ENCODE measurements around the gene PTBP1.

PTBP1 gene

DNA sequence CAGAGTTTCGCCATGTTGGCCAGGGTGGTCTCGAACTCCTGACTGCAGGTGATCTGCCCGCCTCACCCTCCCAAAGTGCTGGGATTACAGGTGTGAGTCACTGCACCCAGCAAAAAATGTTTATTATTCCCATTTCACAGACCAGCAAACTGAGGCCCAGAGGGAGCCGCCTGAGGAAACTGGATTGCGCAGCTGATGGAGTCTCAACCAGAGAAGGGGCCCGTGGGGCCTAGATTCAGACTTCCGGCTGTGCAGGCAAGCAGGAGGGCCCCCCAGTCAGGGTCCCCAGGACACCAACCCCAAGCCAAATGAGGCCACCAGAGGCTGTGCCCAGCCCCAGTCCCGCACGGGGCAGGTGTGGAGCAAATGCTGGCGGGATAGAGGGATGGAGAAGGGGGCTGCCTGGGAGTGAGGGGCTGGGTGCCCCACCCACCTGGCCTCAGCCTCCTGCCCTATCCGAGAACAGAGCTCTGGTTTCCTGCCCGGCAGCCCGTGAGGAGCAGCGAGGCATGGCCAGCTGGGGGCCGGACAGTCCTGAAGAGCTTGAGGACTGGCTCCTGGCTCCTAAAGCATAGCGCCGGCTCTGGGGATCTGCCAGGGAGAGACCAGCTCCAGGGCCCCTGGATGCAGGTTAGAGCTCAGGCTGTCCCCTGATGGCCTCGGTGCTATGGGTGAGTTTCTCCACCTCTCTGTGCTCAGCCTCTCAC lies 24.4 kb upstream of the PTBP1 start:
- peak in 1 of 2 experiments; percentile 20 for DNase-seq

DNA sequence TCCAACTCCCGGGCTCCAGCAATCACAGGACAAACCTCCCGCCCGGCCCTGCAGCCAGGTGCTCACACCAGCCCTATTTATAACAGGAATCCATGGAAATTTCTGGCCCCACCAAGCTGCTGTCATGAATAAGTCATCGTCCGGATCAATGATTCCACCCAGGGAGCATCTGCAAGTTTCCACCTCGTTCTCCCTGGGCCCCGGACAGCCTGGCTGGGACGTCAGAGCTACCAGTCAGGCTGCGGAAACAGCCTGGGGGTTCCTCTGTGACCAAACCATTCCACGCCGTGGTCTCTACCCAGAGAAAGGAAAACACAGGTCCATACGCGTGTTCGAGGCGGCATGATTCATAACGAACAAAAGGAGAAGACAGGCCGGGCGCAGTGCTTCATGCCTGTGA lies 20.7 kb upstream of the PTBP1 start:
- DNase-seq, result no peak

- DNase-seq, result peak in 1 of 2 experiments; percentile 56
These were observed 18.2 kb upstream of the PTBP1 start for GRCh38 chr19:778910-779653.

DNA sequence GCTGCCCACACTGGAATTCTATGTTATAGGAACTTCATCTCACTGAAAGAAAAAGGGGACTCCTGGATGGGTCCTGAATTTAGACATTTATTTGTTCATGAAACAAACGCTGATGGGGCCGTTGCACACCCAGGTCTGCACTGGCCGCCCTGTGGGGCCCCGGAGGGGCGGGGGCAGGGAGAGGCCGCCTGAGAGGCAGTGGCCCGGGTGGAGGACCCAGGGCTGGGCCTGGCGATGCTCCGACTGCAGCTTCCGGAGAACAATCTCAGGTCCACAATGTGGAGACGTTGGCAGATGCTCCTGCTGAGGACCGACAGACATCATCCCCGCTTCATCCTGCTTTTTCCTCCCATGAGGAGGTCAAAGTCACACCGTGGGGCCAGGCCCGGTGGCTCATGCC lies 16.3 kb upstream of the PTBP1 start:
- DNase-seq, result no peak

DNA sequence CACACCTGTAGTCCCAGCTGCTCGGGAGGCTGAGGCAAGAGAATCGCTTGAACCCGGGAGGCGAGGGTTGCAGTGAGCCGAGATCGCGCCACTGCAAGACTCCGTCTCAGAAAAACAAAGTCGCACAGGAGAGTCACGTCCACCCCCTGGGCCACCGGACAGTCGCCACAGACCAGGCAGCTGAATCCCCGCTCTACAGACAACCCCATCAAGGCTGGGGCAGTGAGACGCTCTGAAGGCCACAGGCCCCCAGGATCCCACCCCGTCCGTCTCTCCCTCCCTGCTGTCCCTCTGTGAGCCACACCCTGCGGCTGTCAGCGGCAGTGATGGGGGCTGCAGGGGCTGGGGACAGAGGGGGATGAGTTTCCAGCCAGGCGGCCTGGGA lies 15.5 kb upstream of the PTBP1 start:
- no peak for DNase-seq

GRCh38 chr19:782185-782877 lies 14.9 kb upstream of the PTBP1 start:
- DNase-seq, result no peak

- DNase-seq, result no peak
These were observed 14.2 kb upstream of the PTBP1 start for GRCh38 chr19:782878-783668.

- no peak for DNase-seq
These were observed 12.7 kb upstream of the PTBP1 start for GRCh38 chr19:784541-784940.

DNA sequence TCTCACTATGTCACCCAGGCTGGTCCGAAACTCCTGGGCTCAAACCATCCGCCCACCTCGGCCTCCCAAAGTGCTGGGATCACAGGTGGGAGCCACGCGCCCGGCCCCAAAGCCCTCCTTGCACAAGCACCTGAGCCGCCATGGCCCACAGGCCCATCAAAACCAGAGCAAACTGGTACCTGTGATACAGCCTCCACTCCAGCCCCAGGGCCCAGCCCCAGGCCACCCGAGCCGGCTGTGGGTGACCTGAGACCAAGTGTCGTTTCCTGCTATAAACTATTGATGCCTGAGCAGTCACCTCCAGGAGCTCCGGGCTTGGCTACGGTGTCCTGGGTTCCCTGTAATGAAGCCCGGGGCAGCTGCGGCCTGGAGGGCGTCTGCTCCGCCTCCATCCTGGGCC lies 9.7 kb upstream of the PTBP1 start:
- DNase-seq, result no peak

DNA sequence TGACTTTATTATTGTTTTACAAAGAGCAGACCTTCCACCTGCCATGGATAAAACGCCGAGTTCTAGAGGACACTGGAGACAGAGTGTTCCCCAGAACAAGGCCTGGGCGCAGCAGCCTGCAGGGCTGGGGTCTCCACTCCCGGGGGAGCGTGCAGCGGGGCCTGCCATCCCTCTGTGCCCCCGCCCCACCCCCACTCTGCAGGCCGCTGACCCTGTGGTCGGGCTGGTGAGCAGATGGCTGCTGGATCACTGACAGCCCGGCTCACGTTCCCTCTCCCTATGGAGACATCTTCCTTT lies 8.6 kb upstream of the PTBP1 start:
- DNase-seq, result no peak

GRCh38 chr19:788983-789700 lies 8.1 kb upstream of the PTBP1 start:
- no peak for DNase-seq

- DNase-seq, result no peak
These were observed 7.6 kb upstream of the PTBP1 start for GRCh38 chr19:789701-790060.

DNA sequence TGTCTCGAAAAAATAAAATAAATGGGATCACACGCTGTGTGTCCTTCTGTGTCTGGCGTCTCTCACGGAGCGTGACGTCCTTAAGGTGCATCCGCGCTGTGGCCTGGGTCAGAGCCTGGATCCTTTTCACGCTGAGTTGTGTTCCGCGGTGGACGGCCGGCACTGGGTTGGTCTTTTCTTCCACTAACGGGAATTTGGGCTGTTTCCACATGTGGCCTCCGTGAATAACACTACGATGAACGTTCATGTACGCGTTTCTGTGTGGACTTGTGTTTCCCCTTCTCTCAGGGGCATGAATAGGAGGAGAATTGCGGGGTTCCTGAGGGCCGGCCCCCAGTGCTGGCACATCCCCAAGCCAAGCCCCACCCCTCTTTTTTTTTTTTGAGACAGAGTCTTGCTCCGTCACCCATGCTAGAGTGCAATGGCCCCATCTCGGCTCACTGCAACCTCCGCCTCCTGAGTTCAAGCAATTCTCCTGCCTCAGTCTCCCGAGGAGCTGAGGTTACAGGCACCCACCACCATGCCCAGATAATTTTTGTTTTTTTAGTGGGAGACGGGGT lies 6.2 kb upstream of the PTBP1 start:
- DNase-seq, result no peak

GRCh38 chr19:791567-792305 lies 5.5 kb upstream of the PTBP1 start:
- no peak for DNase-seq

DNA sequence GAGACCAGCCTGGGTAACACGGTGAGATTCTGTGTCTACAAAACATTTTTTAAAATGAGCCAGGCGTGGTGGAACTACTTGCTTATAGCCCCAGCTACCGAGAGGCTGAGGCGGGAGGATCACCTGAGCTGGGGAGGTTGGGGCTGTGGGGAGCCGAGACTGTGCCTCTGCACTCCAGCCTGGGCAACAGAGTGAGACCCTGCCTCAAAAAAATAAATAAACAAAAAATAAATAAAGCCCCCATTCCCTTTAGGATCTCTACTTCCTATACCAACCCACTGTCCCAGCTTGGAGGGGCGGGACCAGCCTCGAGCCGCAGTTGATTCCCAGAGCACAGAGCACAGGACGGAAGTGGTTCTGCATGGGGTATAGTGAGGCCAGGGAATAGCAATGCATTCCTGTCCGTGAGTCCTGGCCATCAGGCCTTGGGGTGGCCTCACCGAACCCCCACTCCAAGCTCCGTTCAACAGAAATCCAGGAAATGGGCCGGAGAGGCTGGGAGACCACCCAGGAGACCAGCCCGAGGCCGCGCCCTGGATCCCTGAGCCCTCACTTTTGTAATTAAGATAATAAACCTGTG lies 4.9 kb upstream of the PTBP1 start:
- no peak for DNase-seq

- DNase-seq, result no peak
These were observed 3.4 kb upstream of the PTBP1 start for GRCh38 chr19:793806-794205.

- DNase-seq, result no peak
These were observed 2.1 kb upstream of the PTBP1 start for GRCh38 chr19:795073-795611.

DNA sequence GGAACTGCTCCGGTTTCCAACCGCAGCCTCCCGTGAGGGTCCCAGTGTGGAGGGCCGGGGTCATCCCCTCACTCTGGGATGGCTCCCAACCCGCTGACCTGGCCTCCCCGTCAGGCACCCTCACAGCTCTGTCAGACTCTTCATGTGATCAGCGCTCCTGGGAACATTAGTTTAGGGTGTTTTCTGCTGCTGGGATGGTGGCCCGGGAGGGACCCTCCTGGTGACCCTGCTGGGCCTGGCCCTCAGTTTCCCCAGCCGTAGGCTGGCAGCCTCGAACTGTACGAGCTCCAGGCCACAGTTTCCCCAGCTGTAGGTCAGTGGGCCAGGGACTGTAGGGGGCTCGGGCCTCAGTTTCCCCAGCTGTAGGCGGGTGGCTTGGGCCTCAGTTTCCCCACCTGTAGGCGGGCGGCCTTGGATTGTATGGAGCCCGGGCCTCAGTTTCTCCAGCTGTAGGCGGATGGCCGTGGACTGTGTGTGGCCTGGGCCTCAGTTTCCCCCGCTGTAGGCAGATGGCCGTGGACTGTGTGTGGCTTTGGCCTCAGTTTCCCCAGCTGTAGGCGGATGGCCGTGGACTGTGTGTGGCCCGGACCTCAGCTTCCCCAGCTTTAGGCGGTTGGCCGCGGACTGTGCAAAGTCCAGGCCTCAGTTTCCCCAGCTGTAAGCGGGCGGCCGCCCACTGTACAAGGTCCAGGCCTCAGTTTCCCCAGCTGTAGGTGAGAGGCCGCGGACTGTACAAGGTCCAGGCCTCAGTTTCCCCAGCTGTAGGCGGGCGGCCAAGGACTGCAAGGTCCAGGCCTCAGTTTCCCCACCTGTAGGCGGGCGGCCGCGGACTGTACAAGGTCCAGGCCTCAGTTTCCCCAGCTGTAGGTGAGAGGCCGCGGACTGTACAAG lies 1.3 kb upstream of the PTBP1 start:
- no peak for DNase-seq

DNA sequence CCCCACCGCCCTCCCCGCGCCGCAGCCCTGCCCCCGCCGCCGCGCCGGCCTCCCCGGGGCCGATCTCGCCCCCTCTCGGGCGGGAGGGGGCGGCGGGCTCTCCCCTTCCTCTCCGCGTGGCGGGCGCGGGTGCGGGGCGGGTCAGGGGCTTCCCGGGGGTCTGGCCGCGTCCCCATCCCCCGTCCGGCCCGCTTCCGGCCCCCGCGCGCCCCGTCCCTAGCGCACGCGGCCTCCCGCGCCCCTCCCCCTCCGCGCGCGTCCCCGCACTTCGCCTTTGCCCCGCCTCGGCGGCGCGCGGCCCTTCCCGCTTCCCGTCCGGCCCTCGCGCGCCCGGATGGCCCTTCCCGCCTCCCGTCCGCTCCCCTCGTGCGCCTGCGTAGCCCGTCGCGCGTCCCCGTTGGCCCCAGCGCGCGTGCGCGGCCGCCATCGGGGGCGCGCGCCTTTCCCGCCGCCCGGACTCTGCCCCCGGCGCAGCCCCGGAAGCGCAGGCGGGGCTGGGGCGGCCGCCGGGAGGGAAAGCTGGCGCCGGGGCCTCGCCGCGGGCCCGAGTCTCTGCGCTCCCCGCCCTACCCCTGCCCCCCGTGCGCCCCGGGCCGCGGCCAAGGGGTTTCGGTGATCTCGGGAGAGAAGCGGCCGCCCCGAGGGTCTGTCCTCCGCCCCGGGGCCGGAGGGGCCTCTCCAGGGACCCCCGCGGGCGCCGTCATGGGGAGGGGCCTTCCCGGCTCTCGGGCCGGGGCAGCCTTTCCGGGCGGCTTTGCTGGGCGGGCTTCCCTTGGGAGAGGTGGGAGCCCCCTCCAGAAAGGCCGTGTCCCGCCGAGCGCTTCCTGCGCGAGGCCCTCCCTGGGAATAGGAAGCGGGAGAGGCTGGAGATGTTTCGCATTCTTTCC lies 519 bp downstream of the PTBP1 start:
- peak; percentile 56 to 91 for DNase-seq
